GM18498 (cell line): ENCODE measurements around the gene KRTAP9-6.
"Not testable (repeated sequence)": the region's sequence is repeated elsewhere in the genome, so short reads cannot be mapped to it uniquely, and the experiment has no call there.

Experiments used
- ATAC-seq: cut with Tn5 transposase; IDR thresholded peaks from one replicate; pipeline ENCODE4 v1.9.1; 2021; ENCODE audit warnings: mild to moderate bottlenecking, moderate library complexity; ENCODE audit not compliant: unreplicated experiment

The KRTAP9-6 gene

GRCh38 chr17:41267711-41268110 lies 2.5 kb downstream of the KRTAP9-6 start:
- ATAC-seq = no peak

GRCh38 chr17:41271323-41271722 lies 6.1 kb downstream of the KRTAP9-6 start:
- not testable (repeated sequence) for ATAC-seq

- ATAC-seq = no peak
These were observed 6.7 kb downstream of the KRTAP9-6 start for GRCh38 chr17:41271858-41272257.

GRCh38 chr17:41275648-41276190 lies 10.5 kb downstream of the KRTAP9-6 start, which contains the start of gene KRTAP9-7:
TSS of gene KRTAP9-7 (plus strand) at chr17:41275698. CDS start at chr17:41275698, 0 bp downstream.
- ATAC-seq = not testable (repeated sequence)

- ATAC-seq = no peak
These were observed 13.2 kb downstream of the KRTAP9-6 start for GRCh38 chr17:41278176-41278955.

GRCh38 chr17:41284043-41284442 lies 18.9 kb downstream of the KRTAP9-6 start:
- ATAC-seq = no peak

- no peak for ATAC-seq
These were observed 19.4 kb downstream of the KRTAP9-6 start for GRCh38 chr17:41284546-41284945.

GRCh38 chr17:41287050-41287449 lies 21.9 kb downstream of the KRTAP9-6 start:
- ATAC-seq = no peak

- no peak for ATAC-seq
These were observed 28.8 kb downstream of the KRTAP9-6 start for GRCh38 chr17:41294016-41294415.

GRCh38 chr17:41296846-41297245 lies 31.7 kb downstream of the KRTAP9-6 start:
- no peak for ATAC-seq

GRCh38 chr17:41298458-41299135 lies 33.4 kb downstream of the KRTAP9-6 start:
- no peak for ATAC-seq

- no peak for ATAC-seq
These were observed 36.1 kb downstream of the KRTAP9-6 start for GRCh38 chr17:41301204-41301790.

- ATAC-seq = no peak
These were observed 37.0 kb downstream of the KRTAP9-6 start, which contains the start of gene KRTAP29-1 for GRCh38 chr17:41301916-41302901. TSS of gene KRTAP29-1 (minus strand) at chr17:41302851. CDS start at chr17:41302851, 0 bp downstream.

GRCh38 chr17:41302981-41303380 lies 37.8 kb downstream of the KRTAP9-6 start:
- ATAC-seq = no peak

- no peak for ATAC-seq
These were observed 38.9 kb downstream of the KRTAP9-6 start for GRCh38 chr17:41304091-41304490.

- ATAC-seq = no peak
These were observed 42.5 kb downstream of the KRTAP9-6 start for GRCh38 chr17:41307647-41308046.

- peak; percentile 75 for ATAC-seq
These were observed 43.2 kb downstream of the KRTAP9-6 start for GRCh38 chr17:41308251-41308917.

GRCh38 chr17:41308918-41309359 lies 43.8 kb downstream of the KRTAP9-6 start, which contains the start of gene KRTAP16-1:
TSS of gene KRTAP16-1 (minus strand) at chr17:41309309. CDS start at chr17:41309253, 56 bp downstream.
- ATAC-seq = peak; percentile 37

- ATAC-seq = no peak
These were observed 45.9 kb downstream of the KRTAP9-6 start for GRCh38 chr17:41311111-41311510.
